Stimulated activated CD8-positive, alpha-beta memory T cell treated with anti-CD3 and anti-CD28 coated beads, Interleukin-4, amount 100 ng/mL, for 24 hours (primary cell): Measurements from ENCODE around the gene MCTP1.

ENCODE experiments used
- DNase-seq: peaks from one replicate; pipeline ENCODE4 v3.0.0-alpha.2; 2020; ENCODE audit warnings: low read depth

Gene MCTP1

GRCh38 chr5:94699562-94699961 lies 585.3 kb downstream of the MCTP1 start:
- no peak for DNase-seq

DNA sequence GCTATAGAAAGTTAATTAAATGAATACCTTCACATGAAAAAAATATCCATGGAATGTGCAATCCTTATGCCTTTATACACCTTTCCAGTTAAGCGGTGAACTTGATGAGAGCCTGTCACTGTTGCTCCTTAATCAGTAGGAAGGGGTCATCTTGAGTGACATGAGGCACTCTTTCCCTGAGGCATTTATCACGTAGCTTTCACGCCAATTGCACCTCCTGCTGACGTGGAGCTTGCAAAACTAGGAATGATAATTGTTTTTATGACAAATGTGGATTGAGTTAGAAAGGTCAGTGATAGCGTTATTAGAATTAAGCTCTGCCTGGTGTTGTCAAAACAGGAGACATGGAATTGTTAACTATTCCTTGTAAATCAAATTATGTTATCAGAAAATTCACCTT lies 586.7 kb downstream of the MCTP1 start:
- no peak for DNase-seq

- DNase-seq, result no peak
Measured at GRCh38 chr5:94694671-94695070, 590.2 kb downstream of the MCTP1 start.

- DNase-seq, result no peak
Measured at GRCh38 chr5:94693845-94694370, 591.0 kb downstream of the MCTP1 start.

DNA sequence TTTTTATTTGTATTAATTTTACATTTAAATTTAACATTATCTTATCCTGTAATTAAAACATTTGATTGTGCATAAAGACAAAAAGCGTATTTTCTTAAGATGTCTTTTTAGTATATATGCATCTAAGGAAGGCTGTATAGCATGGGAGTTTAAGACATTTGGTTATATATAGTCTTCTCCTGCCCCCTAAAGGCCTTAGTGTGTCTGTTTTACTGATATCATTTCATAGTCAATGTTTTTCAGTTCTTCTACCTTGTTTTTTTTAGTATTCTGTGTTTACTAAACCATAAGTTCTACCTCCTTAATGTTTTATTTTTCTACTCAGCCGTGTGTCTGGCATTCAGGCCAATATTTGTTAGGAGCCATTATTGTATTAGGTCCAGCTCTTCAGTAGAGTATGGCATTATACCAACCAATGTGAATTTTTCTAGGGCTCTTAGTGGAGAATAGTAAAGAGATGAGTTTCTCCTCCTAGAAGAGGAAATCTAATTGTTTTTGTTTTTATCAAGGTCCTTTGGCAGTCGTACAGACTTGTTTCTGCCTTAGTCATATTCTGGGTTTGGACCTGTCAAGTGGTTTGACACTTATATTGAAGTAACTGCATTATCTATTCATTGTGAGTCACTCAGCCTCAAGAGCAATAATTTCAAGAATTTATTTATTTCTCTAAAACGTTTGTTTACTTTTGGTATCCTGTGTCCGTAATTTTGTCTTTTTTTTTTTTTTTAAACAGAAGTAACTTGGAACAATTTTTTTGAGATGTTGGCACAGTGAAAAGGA lies 591.7 kb downstream of the MCTP1 start:
- DNase-seq, result no peak

DNA sequence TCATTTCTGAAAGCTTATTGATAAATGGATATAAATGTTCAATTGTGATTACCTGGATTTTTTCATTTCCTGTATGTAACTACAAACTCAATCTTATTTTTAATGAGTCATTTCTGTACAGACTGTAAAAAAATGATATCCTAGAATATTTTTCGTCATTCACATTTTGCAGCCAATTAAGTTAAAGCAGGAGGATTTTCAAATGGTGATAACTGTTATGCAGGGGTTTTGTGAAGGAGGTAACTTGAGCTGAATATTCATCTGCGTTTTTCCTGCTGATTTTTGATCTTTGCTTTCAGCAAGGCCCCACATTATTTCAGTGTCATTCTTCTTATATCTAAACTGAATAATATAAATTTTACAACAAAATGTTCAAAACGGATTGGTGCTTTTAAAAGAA lies 592.3 kb downstream of the MCTP1 start:
- no peak for DNase-seq

DNA sequence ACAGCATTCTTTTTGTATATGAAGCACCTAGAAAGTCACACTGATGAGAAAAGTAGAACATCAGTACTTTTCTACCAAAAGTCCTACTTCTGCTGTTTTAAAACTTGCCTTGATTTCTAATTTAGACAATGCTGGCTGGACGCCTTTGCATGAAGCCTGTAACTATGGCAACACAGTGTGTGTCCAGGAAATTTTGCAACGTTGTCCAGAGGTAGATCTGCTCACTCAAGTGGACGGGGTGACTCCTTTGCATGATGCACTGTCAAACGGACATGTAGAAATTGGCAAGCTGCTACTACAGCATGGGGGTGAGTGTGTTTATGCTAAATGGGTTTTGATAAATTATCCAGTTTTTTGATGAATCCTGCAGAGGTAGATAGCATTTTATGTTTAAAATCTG lies 592.9 kb downstream of the MCTP1 start:
- DNase-seq, result no peak

DNA sequence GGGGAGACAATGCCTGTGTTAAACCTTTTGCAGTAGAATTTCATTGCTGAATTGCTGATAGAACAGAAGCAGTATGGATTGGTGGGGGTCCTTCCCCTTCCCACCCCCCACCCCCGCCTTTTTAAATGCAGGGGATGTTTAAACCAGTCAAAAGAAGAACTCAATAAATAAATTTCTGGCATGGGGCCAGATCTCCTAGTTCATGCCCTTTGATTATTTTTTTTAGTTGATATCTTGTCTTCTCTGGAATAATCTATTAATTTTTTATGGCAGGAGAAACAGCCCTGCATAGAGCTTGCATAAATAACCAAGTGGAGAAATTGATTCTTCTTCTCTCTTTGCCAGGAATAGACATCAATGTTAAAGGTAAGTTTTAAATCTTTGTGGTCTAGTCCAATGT lies 593.6 kb downstream of the MCTP1 start:
- no peak for DNase-seq

- no peak for DNase-seq
Measured at GRCh38 chr5:94690778-94691177, 594.1 kb downstream of the MCTP1 start.

DNA sequence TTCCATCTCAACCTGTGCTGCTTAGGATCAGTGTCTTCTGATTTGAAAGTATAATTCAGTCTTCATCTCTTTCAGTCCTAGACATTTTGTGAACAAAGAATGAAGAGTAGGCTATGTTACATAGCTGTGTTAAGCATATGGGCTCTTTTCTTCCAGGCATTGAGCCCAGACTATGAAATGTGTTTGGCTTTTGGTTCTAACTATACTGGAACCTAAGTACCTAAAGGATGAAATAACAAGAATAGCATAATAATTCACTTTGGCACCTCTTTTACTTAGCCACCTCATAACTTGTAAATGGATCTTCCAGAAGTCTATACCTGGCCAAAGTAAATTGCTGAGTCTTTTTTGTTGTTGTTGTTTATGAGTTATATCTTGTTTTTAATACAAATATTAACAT lies 595.0 kb downstream of the MCTP1 start:
- no peak for DNase-seq

DNA sequence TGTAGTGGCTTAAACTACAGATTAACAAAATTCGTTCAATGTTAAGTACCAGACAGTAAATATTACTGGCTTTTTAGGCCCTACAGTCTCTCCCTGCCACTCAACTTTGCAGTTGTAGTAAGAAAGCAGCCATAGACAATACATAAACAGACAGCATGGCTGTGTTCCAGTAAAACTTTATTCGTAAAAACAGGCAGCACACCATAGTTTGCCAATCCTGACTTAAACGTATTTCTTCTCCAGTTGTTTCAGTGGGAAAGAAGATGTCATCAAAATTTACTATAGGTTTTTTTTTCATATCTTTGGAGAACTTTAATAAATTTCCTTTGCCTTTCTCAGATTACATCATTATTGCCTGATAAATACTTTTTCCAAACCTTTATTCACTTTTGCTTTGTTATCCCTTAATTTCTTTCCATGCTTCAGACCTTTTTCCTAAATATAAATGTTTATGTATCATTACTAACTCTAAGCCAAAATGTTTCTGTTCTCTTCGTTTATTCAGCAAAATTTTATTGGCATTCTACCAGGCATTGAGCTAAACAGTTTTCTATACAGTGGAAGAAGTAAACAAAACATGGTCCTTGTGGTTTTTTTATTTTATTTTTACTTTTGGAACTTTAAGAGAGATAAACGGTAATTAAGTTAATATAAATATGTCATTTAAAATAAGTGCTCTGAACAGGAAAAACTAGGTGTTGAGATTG lies 601.9 kb downstream of the MCTP1 start:
- no peak for DNase-seq

DNA sequence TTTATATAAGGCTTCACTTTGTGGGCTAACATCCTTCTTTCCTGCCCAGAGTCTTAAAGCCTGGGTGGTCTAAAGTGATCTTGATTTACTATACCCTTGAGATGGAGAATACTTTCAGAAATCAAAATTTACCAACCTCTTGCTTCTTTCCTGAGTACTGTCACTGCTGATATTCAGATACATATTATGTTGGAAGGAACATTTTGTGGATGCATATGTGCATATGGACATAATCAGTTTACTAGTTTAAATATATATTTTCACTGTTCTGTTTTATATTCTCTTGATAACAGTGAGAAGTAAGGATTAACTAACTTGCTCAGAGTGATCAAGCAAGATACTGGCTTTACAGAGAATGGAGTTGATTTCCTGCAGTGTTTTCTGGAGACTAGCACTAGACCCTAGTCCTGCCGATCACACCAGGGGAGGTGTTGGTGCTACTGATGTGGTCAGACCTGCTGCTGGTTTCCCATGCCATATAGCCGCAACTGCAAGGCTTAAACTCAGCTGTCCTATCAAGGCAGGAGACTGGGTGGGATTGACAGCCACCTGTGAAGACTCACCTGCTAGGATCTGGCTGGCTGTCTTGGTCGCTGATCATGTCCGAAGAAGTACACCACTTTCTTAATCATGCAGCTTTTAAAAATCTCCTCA lies 608.8 kb downstream of the MCTP1 start:
- no peak for DNase-seq

GRCh38 chr5:94674490-94675382 lies 610.2 kb downstream of the MCTP1 start:
- no peak for DNase-seq

GRCh38 chr5:94672746-94673145 lies 612.1 kb downstream of the MCTP1 start:
- DNase-seq, result no peak

DNA sequence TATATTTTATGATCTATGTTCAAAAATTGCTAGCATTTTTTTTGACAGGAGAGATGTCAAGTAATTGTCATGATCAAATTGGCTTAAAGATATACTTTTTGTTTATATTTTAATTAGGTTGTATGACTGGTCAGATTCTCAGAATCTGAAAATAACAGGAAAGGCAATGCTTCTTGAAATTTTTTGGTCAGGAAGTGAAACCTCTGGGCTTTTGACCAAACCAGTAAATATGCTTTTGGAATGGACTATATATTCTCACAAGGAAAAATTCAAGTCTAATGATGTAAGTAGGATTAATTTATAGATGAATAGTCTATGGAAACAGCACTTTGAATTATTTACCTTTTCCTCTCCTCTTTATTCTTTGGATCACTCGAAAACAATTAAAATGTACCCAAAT lies 614.2 kb downstream of the MCTP1 start:
- no peak for DNase-seq

DNA sequence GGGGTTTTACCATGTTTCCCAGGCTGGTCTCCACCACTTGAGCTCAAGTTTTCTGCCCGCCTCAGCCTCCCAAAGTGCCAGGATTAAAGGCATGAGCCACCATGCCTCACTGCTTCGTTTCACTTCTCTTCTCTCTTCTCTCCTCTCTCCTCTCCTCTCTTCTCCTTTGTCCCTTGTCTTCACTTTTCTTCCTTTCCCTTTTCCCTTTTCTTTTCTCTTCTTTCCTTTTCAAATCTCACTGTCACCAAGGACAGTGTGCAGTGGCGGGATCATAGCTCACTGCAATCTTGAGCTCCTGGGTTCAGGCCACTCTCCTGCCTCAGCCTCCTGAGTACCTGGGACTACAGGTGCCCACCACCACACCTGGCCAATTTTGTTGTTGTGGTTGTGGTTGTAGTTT lies 617.0 kb downstream of the MCTP1 start:
- no peak for DNase-seq

GRCh38 chr5:94661086-94661485 lies 623.8 kb downstream of the MCTP1 start:
- no peak for DNase-seq

GRCh38 chr5:94660506-94660905 lies 624.4 kb downstream of the MCTP1 start:
- no peak for DNase-seq

DNA sequence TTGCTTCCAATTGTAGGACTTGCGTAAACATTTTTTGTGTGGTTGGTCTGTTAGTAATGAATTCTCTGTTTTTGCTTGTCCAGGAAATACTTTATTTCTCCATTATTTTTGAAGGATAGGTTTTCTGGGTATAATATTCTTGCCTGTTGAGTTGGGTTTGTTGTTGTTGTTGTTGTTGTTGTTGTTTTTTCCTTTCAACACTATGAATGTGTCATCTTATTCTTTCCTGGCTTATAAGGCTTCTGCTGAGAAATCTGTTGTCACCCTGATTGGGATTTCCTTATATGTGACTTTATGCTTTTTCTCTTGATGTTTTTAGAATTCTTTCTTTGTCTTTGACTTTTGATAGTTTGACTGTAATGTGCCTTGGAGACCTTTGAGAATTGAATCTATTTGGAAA lies 626.6 kb downstream of the MCTP1 start:
- no peak for DNase-seq
